SW 1271 (cell line): ENCODE data around the gene CFAP70.
"Not testable (repeated sequence)": the region's sequence is repeated elsewhere in the genome, so short reads cannot be mapped to it uniquely, and the experiment has no call there.

ENCODE experiments used
- DNase-seq, 2 experiments: peaks; one replicate each; lab custom pipeline; 2025; lab: John Stamatoyannopoulos, UW

Gene CFAP70

DNA sequence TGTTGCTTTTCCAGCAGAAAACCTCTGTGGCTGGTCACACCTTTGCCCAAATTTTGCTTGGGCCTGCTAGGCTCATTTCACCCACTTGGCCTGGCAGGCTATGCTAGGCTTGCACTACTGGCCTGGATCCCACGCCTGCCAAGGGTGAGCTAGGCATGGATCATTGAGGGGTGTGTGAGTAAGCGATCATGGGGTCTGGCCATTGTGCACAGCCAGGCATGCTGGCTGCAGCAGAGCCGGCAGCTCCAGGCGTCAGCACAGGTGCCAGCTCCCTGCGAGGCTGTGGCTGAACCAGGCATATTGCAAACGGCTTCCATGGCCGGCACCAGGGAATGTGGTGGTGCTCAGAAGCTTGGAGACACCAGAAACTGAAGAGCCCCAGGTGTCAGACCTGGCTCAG, 19.2 kb downstream of the CFAP70 start:
- DNase-seq, result no peak

DNA sequence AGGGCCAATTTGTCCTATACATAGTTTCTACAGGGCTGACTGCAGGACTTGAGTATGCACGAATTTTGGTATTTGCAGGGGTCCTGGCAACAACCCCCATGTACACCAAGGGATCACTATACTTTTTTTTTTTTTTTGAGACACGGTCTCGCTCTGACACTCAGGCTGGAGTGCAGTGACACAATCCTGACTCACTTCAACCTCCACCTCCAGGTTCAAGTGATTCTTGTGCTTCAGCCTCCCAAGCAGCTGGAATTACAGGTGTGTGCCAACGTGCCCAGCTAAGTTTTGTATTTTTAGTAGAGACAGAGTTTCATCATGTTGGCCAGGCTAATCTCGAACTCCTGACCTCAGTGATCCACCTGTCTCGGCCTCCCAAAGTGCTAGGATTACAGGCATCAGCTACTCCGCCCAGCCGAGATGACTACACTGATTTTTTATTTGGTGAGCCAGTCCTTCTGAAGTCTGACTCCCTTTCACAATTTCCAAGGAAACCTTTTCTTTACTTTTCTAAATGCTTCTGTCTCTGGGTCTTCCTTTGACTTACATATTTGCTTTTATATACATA, 19.8 kb downstream of the CFAP70 start:
- no peak for DNase-seq

DNA sequence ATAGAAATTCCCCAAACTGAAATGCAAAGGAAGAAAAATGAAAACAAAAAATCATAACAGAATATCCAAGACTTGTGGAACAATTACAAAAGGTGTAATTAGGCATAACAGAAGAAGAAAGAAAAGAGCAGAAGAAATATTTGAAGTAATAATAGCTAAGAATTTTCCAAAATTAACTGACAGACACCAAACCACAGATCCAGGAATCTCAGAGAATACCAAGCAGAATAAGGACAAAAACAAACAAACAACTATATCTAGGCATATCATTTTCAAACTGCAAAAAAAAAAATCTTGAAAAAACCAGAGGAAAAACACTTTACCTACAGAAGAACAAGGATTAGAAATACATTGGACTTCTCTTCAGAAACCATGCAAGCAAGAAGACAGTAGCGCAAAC, 25.5 kb downstream of the CFAP70 start:
- DNase-seq, result no peak

DNA sequence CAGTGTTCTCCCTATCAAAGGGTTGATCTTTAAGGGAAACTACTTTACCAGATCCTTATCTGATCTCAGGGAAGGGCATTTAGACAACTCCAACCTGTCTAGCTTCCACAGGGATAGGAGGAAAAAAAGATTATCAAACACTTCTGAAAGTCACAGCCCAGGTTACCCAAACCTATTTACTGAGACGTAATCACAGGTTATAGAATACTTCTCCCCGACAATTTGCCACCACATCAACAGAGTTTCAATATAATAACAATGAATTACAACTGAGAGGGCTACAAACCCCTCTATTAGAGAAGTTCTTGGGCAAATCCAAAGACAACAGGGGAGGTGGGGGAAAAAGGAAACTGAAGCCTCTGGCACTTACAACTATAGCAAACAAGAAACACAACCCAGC, 26.3 kb downstream of the CFAP70 start:
- DNase-seq, result no peak

DNA sequence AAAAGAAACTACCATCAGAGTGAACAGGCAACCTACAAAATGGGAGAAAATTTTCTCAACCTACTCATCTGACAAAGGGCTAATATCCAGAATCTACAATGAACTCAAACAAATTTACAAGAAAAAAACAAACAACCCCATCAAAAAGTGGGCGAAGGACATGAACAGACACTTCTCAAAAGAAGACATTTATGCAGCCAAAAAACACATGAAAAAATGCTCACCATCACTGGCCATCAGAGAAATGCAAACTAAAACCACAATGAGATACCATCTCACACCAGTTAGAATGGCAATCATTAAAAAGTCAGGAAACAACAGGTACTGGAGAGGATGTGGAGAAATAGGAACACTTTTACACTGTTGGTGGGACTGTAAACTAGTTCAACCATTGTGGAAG, 30.1 kb downstream of the CFAP70 start:
- not testable (repeated sequence) for DNase-seq

DNA sequence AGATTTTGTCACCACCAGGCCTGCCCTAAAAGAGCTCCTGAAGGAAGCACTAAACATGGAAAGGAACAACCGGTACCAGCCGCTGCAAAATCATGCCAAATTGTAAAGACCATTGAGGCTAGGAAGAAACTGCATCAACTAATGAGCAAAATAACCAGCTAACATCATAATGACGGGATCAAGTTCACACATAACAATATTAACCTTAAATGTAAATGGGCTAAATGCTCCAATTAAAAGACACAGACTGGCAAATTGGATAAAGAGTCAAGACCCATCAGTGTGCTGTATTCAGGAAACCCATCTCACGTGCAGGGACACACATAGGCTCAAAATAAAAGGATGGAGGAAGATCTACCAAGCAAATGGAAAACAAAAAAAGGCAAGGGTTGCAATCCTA, 33.4 kb downstream of the CFAP70 start:
- not testable (repeated sequence) for DNase-seq

DNA sequence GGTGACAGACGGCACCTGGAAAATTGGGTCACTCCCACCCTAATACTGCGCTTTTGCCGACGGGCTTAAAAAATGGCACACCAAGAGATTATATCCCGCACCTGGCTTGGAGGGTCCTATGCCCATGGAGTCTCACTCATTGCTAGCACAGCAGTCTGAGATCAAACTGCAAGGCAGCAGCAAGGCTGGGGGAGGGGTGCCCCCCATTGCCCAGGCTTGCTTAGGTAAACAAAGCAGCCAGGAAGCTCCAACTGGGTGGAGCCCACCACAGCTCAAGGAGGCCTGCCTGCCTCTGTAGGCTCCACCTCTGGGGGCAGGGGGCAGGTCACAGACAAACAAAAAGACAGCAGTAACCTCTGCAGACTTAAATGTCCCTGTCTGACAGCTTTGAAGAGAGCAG, 35.1 kb downstream of the CFAP70 start:
- DNase-seq, result not testable (repeated sequence)

DNA sequence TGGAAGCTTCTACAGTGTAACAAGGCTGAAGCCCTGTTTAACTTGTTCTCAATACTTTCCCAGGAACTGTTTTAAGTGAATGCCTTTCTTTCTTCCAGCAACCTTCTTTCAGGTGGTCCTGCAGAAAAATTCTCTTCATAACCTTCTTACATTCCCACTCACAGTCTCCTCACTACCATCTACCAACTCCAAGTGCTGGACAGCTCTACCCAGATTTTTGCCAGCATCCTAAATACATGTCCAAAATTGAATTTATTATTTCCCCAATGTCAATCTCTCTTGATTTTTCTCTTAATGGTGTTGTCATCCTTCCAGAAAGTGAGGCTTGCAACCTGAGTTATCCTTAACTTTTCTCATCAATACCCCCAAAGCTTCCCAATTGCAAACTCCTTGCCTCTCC, 48.2 kb downstream of the CFAP70 start:
- DNase-seq, result no peak

DNA sequence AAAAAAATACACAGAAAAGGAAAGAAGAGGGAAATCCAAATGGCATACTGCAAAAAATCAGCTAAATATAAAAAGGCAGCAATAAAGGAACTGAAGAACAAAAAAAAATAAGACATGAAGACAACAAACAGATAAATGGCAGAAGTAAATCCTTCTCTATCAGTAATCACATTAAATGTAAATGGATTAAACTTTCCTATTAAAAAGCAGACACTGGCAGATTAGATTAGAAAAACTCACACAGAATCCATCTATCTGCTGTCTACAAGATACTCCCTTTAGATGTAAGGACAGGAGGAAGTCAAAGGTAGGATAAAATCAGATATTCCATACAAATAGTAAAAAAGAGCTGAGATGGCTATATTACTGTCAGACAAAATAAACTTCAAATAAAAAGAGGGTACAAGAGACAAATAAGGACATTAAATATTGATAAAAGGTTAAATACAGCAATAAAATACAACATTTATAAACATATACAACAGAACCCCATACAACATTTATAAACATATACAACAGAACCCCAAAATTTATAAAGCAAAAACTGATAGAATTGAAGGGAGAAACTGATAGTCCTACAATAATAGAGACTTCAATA, 51.4 kb downstream of the CFAP70 start:
- DNase-seq, result no peak

DNA sequence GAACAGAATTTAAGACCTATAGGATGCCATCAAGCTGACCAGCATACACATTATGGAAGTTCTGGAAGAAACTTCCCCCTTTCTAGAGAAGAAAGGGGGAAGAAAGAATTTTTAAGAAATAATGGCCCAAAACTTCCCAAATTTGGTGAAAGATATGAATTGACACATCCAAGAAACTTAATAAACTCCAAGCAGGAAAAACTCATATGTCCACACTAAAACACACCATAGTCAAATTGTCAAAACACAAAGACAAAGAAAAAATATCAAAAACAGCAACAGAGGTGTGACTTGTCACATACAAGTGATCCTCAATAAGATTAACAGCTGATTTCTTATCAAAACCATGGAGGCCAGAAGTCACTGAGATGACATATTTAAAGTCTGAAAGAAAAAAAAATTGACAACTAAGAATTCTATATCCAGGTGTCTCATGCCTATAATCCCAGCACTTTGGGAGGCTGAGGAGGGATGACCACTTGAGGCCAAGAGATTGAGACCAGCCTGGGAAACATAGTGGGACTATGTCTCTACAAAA, 52.4 kb downstream of the CFAP70 start:
- no peak for DNase-seq

DNA sequence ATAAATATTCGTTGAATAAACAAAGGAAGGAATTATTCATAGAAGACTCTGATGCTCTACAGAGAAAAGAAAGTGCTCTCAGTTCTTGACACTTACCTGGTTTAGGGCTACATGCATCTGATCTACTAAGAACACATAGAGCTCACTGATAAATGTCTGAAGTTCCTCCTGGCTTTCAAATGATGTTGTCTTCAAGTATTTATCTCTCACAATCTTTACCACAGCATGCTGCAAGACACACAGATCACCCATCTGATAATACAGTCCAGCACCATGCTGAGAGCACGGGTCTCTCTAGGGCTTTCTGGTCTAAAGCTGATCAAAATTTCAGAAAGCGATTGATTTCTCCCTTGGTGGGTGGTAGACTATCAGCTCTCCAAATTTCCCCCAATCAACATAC, 61.7 kb downstream of the CFAP70 start:
- DNase-seq, result no peak

DNA sequence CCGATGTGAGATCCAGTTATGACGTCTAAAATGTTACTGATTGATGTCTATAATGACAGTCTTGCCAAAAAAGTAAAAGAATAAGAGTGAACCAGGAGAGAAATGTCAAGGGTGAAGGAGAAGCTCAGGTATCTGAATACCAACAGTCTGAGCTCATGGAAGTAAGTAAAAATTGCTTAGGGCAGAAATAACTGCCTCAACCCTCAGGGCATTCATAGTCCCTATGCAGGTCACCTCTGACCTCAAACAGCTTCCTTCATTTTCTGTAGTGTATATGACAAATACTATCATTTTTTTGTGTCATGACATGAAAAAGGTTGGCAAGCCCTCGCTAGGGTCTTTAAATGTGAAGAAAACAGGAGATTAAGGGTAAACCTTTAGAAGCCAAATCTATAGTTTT, 65.2 kb downstream of the CFAP70 start:
- no peak for DNase-seq

DNA sequence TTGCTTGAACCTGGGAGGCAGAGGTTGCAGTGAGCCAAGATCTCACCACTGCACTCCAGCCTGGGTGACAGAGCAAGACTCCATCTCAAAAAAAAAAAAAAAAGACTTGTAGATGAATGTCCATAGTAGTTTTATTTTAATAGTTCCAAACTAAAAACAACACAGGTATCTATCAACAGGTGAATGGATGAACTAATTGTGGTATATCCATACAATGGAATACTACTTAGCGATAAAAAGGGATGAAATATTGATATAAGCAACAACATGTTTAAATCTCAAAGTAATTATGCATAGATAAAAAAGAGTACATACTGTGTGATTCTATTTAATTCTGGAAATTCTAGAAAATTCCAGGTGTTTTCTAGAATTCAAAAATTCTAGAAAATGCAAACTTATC, 68.7 kb downstream of the CFAP70 start:
- DNase-seq, result no peak

DNA sequence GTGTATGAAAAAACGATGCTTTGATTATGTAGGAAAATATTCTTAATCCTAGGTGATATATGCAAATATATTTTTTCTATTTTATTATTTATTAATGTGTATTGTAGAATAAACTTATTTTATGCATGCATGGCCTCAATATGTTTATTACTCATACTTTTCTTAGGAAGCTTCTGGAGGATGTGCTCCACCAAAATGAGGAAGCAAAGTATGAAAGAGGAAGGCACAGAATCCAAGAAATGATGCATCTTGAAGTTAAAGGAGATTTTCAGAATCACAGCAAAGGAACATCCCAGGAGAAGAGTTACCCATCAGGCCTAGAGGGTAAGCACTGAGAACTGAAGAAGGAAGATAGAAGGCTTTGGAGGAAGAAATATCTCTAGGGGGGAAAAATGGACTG, 71.2 kb downstream of the CFAP70 start:
- DNase-seq, result no peak

DNA sequence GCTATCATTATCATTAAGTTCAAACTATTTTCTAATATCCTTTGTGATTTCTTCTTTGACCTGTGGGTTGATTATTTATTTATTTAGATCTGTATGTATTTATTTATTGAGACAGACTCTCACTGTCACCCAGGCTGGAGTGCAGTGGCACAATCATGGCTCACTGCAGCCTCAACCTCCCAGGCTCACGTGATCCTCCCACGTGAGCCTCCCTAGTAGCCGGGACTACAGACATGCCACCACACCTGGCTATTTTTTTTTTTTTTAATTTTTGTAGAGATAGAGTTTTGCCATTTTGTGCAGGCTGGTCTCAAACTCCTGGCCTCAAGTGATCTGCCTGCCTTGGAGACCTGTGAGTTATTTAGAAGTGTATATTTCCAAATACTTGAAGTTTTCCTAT, 77.6 kb downstream of the CFAP70 start:
- DNase-seq, result no peak

DNA sequence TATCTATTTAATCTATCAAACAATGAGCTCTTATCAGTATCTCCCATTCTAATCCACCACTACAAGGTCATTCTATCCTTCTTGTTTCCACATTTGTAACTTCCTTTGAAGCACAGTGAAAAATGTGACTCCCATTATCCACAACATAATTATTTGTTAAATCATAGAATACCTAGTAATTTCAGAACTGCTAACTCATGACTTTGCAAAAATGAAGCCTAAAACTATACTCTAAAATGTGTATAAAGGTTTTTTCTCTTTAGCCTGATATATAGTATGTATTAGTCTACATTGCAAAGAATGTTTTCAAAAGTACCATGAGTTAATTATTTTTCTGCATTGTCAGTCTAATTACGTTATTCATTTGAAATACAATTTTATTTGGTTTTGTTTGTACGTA, 94.2 kb downstream of the CFAP70 start:
- DNase-seq, result no peak

DNA sequence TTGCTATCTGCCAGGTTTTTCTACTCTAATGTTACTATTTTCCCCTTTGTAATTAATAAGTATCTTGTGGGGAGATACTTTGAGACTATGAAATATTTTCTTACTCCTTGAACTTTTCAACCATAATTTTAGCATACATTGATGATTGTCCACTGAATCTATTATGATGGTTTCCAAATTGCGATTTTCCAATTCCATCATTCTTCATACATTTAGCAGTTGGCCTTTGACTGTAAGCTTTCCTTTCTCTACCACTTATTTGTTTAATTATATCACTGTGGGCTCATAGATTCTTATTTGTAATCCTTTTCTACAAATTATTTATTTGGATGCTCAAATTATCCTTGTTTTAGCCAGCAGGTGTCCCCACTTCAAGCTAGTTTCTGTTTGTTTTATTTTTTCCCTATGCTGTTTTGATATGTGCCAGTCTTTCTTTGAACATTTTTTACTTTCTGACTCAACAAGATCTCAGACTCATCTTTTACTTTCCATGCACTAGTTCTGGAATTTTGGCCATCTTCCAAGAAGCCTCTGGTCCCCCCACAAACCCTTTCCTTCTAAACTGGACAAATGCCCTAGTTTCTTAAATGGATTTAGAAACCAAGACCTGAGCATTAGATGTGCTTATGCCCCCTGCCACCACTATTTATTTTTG, 94.8 kb downstream of the CFAP70 start:
- peak in 1 of 2 experiments; percentile 50 for DNase-seq

DNA sequence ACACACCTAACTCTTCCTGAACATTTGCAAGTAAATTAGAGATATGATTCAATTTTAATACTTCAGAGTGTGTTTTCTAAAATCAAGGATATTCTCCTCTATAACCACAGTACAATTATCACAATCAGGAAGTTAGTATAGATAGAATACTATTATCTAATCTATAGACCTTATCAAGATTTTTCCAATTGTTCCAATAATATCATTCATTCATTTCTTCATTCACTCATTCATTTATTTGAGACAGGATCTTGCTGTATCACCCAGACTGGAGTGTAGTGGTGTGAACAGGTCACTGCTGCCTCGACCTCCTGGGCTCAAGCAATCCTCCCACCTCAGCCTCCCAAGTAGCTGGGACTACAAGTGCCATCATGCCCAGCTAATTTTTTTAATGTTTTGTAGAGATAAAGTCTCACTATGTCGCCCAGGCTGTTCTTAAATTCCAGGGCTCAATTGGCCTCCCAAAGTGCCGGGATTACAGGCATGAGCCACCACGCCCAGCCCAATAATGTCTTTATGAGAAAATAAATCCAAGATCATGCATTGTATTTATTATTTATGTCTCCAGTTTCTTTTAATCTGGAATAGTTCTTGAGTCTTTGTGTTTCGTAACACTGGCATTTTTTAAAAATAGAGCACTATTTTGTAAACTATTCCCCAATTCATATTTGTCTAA, 95.6 kb downstream of the CFAP70 start:
- no peak for DNase-seq

DNA sequence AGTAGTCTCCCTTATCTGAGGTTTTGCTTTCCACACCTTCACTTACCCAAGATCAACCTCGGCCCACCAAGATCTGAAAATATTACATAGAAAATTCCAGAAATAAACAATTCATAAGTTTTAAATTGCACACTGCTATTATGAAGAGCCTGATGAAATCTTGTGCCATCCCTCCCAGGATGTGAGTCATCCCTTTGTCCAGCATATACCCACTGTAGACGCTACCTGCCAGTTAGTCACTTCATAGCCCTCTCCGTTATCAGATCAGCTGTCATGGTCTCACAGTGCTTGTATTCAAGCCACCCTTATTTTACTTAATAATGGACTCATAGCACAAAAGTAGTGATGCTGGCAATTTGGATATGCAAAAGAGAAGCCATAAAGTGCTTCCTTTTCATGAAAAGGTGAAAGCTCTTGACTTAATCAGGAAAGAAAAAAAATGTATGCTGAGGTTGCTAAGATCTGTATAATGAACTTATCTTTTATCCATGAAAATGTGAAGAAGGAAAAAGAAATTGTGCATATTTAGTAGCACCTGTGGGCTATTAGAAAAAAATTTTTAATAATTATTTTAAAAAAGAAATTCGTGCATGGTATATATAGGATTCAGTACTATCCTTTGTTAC, 96.4 kb downstream of the CFAP70 start:
- DNase-seq, result peak; percentile 59 to 81

DNA sequence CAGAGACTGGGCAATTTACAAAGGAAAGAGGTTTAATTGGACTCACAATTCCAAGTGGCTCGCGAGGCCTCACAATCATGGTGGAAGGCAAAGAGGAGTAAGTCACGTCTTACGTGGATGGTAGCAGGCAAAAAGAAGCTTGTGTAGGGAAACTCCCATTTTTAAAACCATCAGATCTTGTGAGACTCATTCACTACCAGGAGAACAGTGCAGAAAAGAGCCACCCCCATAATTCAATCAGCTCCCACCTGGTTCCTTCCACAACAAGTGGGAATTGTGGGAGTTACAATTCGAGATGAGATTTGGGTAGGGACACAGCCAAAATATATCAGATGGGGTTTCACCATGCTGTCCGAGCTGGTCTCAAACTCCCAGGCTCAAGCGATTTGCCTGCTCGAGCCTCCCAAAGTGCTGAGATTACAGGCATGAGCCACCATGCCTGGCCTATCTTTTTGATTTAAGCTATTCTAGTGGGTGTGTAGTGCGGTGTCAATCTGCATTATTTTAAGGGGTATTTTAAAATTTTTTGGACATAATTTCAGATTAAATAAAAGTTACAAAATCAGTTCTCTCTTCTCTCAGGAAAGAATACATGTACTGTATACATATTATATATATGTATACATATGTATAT, 97.2 kb downstream of the CFAP70 start:
- no peak for DNase-seq

DNA sequence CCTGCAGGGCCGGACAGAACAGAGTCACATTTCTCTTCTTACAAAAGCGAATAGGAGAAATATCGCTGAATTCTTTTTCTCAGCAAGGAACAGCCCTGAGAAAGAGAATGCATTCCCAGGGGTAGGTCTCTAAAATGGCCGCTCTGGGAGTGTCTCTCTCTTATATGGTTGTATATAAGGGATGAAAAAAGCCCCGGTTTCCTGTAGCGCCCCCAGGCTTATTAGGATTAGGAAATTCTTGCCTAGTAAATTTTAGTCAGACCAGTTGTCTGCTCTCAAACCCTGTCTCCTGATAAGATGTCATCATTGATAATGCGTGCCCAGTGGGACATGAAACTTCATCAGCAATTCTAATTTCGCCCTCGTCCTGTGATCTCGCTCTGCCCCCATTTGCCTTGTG, 100.1 kb downstream of the CFAP70 start:
- DNase-seq, result not testable (repeated sequence)

DNA sequence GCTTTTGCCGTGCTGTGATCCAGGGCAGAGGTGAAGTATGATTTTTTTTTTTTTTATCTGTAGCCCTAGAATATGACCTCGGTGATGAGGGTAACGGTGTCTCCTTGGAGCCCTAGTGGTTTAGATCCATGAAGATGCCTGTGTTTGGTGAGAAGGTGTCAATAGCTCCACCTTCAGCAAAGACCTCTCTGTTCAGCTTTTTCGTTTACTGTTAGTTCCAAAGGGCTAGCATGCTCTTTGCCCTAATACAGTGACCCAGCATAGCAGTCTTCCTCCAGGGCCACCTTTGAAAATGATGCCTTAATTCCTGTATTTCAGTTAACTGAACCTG, 105.5 kb downstream of the CFAP70 start:
- DNase-seq, result peak in 1 of 2 experiments; percentile 19
